Inflammatory macrophage treated with lipopolysaccharide for 4 hours (primary cell): Measurements from ENCODE around the gene TNIP1.
A peak's percentile ranks its signal among the peaks of the same experiment; 100 is the strongest.

Experiments used
- DNase-seq: peaks from one replicate; pipeline ENCODE4 v3.0.0-alpha.2; 2020

Gene TNIP1

DNA sequence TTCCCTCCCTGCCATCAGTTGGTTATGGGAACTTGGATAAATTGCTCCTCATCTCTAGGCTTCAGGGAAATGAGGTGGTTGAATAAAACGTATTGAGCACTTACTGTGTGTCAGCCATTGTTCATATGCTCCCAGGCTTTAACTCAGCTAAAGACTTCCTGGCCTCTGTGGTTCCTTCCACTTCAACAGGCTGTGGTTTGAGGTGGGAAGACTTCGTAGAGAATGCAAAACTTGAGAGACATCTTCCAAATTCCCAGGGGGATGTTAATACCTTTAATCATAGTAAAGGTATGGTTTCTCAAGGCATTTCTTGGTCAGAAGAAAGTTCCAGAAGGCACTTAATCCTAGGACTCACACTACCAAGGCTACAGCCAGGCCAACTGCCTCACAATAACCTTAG lies 62.0 kb downstream of the TNIP1 start:
- DNase-seq = no peak

DNA sequence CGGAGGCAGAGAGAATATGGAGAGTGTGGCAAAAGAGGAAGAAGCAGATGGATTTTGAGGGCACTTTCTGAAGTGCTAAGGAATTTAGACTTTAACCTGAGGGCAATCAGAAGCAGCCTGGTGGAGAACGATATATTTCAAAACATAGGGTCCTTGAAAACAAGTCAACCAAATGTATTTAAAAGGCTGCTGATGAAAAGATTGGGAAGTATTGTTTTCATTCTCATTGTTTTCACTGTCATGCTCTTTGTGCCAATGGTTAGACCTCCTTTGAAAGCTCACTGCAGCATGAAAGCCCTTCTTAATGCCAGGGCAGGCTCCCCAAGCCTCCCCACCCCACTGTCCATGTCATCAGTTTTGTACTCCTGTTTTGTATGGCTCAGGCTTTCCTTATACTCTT lies 62.9 kb downstream of the TNIP1 start:
- DNase-seq = no peak

DNA sequence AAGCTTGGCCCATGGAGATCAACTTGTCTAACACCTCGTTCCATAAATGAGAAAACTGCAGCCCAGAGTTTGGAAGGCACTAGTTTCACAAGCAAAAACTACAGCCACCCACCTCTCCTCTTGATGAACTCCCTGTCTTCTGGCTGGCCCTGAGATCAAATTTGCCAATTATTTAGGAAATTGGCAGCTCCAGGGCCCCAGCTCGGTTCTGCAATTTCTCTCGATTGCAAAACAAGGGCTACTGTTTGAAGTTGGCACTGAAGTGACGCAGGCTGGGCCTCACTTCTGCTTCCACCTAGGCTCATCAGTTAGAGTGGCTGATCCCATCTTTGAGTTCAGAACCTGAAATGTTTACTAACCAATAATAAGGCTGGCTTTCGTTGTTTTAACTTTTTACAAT lies 64.1 kb downstream of the TNIP1 start:
- peak; percentile 88 for DNase-seq

DNA sequence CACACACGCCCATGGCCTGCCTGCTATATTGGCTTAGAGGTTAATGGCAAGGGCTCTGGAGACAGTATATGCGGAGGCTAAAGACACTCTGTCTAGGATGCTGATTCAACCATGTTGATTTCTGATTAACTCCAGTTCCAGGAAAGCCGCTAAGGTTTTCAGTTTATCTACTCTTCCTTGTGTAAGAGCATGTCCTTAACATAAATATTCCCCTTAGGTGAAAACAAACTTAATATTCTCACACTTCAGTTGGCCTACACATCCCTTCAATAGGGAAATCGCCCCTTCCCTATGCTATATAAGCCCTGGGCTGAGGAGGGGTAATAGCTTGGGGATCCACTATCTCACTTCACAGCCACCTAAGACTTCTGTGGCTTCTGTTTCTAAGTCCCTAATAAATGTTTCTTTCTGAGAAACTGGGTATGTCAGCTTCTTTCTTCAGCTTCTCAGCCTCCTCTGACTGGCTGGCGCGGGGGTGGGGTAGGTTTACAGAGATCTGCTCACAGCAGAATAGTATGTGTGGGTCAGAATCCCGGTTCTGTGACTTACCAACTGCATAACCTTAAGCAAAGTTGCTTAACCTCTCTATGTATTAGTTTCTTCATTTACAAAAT lies 64.8 kb downstream of the TNIP1 start:
- no peak for DNase-seq

DNA sequence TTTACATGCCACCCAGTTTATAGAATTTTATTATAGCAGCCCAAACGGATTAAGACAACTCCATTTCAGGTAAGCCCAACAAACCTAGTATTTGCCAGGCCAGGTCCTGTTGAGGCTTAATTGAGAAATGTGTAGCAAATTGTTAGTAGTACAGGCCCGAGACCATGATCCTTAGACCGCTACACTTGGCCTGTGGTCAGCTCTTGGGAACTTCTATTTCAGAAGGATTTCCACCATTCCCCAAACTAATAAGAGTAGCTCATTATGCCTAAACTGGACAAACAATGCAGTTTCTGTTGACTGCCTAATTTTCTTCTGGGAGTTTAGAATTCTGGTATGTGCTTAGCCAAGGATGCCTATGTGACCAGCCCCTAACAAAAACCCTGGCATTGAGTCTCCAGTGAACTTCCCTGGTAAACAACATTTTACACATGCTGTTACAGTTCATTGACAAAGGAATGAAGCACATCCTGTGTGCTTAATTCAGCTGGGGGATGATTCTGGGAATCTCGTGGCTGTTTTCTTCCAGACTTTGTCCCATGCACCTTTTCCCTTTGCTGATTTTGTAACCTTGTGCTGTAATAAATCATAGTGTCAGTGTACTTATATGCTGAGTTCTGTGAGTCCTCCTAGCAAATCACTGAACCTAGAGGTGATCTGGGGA lies 66.0 kb downstream of the TNIP1 start:
- DNase-seq = no peak

DNA sequence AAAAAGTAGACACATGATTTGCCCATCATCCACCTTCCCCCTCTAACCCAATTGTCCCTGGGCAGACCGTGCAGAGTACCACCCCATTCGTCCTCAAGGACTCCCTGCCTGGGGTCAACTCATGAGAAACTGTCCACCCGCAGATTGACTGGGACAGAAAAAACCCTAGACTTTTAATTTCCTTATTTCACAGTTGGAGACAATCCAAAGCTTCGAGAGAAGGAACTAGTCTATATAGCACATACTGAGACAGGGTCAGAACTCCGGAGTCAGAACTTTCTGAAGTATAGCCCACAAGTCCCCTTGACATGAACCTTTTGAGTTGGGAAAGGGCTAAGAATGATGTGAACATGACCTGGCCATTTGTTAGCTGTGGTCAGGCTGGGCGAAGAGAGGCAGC lies 68.0 kb downstream of the TNIP1 start:
- DNase-seq = no peak

DNA sequence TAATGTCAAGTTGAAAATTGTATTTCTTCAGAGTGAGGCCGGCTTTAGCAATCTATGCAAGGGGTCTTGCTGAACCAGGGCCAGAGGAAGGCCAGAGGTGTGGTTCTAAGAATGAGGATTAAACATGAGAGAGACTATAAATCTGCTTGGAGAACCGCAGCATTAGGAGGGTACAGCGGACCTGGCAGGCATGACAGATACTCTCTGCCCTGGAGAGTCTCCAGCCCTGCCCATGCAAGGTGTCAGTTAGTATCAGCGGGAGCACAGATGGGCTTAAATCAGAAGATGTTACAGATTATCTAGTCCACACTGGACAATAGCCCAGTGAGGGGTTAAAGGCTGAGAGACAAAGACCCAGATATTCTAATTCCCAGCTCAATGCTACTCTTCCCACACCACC lies 71.9 kb downstream of the TNIP1 start:
- DNase-seq = no peak

DNA sequence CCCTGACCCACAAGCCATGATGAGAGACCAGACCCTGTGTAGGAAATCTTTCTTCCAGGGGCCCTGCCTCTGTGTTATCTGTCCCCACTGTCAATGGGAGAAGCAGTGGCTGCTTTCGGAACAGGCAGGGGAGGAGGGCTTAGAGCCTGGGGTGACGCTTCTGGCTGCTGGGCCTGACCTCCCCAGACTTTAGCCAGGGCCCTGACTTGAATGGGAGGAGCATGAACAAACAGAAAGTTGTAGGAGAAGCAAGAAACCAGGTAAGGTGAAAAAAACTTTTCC lies 72.7 kb downstream of the TNIP1 start:
- no peak for DNase-seq

DNA sequence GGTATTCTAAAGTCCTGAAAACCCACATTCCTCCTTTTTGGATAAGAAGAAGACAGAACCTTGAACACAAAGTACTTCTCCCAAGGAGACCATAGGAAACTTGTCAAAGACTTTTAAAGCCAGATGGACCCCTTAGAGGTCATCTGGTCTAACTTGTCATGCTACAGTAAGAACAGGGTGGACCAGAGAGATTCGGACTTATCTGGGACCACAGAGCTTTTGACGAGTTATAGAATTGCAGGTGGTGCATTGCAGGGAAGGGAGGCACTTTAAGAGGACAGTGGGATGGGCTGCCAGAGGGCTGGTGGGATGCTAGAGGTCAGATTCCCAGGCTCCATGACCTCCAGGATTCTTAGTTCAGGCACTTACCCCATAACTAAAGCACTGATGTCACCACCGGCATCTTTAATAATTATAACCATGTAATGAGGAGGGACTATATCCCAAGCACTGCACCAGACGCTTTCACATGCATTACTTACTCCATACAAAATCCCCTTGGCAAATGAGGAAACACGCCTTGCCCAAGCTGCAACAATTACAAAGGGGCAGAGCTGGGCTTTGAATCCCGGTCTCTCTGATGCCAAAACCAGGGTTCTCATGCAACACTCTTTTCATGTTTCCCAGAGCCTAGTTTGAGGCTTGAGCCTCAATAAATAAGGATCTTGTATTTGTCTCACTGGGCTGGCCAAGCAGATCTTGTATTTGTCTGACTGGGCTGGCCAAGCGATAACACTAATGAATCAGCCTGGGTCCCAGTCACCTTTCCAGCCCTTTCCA lies 73.2 kb downstream of the TNIP1 start:
- peak; percentile 47 for DNase-seq

DNA sequence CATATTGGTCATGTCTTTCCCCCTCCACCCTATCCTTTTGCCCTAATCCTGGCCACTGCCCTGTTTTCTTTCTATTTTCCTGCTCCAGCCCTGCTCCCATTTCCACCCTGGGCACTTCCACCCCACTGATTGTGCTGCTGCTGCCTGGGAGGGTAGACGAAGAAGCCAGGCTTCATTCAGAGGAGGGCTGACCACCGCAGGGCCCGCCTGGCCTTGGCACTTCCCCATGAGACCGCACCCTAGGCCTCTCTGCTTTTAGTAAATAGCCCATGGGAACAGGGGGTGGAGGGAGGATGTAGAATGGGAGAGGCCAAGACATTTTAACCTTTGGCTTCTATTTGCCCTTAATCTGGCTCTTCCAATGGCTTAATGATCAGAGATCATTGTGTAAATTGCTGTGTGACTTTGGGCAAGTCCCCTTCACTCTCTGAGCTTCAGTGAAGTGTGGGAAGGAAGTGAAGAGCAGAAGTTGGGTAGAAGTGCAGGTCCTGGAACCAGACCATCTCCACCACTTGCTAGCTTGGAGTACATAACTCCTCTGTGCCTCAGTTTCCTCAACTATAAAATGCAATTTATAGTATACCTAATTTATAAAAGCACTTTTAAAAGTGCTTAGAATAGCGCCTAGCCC lies 74.0 kb downstream of the TNIP1 start:
- peak; percentile 36 for DNase-seq

DNA sequence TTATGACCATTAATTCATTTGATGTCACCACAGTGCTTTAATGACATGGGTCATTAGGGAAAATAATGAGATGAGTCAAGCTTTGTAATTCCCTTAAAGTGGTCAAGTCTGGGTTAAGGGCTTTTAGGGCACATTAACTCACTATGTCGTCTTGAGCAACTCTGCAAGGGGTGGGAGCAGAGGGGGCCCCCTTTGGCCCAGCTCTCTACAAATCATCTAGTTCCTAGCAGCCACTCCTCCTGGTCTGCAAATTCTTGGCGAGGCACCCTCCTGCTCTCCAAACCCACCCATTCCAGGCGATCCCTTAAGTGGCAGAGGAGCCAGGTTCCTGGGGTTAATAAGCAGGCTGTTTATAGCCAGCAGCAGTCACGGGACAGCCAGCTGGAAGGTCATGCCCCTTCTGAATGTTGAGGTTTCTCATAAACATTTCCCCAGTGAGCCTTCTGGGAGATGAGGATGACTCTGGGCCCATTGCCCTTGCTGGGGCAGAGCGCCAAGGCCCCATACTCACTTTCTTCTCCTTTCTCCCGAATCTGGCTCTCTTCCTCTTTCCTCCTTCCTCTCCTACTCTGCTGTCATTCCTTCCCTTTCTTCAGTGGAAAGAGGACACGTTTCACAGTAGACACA lies 74.8 kb downstream of the TNIP1 start:
- peak; percentile 48 for DNase-seq

DNA sequence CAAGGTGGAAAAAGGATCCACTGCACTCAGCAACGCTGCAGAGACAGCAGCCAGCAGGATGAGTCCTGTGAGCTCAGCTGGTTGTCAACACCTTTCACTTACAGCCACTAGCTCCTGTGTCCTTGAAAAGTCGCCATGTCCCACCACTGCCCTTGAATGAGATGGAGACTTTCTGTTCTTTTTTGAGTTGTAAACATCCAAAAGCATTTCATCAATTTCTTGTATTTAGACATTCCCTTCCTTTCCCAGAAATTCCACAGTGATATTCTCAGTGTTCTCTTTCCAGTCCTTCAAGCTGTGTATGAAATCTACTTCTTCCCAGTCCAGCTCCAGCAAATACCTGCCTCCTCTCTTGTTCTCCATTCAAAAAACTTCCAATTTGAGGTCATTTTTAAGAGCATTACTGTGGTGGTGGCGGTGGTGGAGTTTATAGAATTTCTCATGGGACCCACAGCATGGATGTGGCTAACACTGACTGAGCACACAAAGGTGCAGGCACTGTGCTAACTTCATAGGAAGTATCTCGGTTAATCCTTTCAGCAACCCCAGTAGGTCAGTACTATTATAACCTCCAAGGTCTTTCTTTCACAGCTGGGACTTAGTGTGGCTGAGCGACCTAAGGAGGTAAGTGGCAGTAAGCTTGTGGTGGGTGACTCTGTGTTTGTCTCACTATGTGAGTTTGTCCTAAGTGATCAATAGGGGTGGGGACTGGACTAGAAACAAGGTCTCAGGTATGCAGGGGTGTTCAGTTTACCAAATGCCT lies 75.5 kb downstream of the TNIP1 start:
- no peak for DNase-seq

DNA sequence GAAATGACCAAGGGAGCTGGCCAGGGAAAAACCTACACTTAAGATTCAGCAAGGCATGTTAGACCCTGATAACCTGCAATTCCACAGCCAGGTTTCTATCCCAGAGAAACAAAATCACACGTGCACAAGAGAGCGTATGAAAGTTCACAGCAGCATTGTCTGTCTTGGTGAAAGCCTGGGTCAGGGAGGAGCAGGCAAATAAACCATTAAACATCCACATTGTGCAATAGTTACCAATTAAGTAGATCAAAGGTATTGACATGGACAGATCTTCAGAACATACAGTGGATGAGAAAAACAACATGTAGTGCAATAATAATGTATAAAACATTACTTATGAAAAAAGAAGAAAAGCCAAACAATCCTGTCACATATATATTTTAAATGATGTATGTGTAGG lies 76.3 kb downstream of the TNIP1 start:
- no peak for DNase-seq

DNA sequence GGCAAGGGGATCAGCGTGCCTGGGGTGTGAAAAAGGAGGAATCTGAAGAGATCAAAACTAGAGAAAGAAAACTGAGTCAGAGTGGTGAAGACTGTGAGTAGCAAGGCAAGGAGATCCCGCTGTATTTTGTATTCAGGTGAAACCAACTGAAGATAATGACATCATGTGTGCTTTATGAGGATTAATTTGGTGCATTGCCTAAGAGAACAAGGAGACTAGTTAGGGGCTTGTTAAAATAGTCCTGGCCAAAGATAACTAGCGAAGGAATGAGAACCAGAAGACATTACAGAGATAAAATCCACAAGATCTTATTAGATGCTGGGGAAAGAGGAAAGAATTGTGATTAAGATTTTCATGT lies 77.4 kb downstream of the TNIP1 start:
- DNase-seq = no peak

DNA sequence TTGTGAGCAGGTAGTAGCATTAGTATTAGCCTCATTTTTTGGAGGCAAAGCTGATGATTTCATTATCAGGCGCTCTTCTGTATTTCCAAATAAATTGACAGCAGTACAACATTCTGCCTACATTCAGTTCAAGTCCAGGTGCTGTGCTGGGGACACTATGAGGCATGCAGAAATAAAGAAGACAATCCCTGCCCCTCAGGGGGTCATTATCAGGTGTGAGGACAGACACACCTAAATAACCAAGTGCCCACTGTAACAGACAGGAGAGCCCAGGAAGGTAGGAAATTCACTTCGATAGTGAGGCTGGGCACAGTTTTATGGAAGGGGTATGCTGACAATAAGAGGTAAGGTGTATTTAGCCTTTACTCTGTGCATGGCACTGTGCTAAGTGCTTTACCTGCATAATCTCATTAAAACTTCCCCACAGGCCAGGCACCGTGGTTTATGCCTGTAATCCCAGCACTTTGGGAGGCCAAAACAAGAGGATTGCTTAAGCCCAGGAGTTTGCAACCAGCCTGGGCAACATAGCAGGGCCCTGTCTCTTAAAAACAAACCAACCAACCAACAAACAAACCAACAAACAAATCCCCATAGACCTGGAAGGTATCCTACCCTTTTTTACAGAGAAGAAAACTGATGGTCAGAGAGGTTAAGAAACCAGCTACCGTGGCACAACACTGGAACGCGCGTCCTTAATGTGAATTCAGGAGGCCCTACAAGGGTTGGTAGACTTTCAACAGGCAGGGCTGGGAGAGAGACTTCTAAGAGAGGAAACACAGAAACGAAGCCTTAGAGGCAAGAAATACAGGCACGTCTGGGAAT lies 77.9 kb downstream of the TNIP1 start:
- DNase-seq = no peak

DNA sequence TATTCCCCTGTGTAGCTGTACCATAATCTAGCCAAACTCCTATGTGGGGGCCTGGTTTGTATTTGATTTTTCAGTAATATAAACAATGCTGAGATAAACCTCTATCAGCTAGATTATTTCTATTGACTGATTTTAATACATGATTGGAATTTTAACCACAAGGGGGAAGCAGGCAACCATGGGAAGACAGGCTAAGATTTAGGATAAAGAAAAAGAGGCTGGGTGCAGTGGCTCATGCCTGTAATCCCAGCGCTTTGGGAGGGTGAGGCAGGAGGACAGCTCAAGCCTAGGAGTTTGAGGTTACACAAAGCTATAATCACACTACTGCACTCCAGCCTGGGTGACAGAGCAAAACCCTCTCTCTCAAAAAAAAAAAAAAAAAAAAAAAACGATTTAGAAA lies 78.6 kb downstream of the TNIP1 start:
- DNase-seq = no peak

DNA sequence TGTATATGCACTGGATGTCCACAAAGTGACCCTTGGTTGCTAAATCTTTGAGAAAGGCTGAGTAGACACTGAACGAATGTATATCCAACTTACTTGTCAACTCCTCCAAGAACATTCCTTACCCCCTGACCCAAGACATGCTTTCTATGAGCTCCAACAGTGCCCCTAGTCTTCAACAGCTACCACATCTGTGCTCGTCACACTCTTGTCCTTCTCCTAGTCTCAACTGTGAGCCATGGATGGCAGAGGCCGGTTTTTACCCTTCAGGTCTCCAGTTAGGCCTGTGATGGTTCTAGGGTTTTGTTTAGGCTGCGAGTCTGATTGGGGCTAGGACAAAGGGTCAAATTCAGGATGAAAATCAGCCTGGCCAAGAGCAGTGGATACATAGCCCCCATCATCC lies 79.4 kb downstream of the TNIP1 start:
- no peak for DNase-seq

DNA sequence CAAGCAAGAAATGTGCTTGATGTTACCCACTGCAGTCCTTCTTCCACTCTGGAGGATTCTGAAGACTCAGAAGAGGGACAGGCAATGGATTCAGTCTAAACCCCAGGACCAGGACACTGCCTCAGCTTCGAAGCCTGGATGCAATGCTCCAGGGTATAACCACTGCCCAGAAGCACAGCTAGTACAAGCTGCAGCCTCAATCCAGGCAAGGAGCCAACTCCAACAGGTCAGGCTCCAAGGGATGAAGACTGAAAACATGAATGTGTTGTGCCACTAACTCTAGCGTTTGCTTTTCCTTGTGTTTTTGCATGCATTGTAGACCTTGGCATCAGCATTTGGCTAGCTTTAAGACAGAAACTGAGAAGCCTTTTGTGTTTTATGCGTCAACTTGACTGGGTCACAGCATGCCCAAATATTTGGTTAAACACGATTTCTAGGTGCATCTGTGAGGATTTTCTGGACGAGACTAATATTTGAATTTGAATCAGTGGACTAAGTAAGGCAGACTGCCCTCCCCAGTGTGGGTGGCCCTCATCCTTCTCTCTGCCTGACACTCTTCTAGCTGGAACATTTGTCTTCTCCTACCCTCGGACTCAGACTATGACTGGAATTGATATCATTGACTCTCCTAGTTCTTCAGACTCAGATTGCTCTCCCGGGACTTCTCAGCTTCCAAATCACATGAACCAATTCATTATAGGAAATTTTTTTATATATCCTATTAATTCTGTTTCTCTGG lies 81.0 kb downstream of the TNIP1 start:
- DNase-seq = no peak

DNA sequence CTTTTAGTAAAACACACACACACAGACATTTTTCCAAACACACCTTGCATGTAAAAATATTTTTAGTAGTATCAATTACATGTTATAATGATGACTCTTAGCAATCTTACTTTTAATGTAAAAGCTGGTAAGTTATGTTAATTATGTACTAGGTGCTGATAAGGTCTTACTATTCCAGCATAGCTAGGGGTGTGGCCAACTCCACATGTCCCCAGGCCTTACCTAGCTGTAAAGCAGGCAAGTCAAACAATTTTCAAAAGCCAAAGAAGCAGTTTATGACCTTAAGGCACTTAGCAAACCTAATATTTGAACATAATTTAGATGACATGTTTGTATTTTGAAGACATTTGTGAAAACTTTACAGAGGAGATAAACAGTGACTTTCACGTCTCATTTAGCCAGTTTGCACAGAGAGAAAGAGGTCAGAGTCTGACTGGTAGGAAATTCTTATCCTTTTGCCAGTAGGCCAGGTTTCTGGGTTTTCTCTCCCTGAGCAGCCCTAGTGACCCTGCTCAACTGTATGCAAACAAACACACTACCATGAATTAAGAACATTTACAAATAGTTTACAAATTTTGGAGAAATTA lies 86.9 kb downstream of the TNIP1 start:
- no peak for DNase-seq

DNA sequence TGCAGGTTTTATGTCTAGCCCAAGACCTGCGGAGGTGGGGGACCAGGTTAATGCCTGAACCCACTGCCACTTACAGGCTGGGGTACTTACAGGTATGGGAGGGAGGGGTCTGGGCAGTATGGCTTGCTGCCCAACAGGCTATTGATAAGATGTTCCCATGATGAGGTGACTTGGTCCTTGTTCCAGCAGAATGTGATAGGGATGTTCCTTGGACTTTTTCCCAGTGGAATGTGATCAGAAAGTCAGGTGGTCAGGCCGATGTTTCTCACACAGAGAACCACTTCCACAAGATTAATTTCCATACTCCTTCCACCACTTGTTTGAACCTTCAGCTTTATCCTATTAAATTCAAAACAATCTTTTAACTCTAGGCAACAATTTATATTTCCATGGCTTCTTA lies 87.4 kb downstream of the TNIP1 start:
- no peak for DNase-seq

DNA sequence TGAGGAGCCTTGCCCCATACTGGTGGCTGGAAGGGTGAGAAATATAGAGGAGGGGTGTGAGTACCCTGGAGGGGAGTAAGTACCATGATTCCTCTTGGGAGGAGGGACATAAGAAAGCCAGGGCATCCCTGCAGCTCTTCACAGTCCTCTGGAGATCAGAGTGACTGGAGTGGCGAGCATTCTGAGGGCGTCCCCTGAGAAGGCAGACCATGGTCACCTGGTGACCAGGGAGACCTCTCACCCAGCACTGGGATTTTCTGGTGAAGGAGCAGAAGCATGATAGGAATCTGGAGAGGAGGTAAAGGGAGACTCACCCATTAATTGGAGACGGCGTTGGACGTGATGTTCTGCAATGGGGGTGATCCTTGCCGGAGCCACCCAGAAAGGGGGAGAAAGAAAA lies 88.1 kb downstream of the TNIP1 start:
- DNase-seq = no peak
